ENCODE results near the gene SLU7. TPM values are rescaled to one million over a fixed set of nuclear protein-coding genes. Genes with fewer than 3 reads are reported as not detected.

Gene SLU7
- total RNA-seq, 1 experiment from 2014 or later = 62.8 TPM

GRCh38 chr5:160359816-160360215, 59.1 kb downstream of the SLU7 start:
- H3K36me3 Mint-ChIP-seq (ENCODE audit: insufficient read depth, unreplicated experiment) = no peaks in the 10 kb centered on the region
- no peaks in the 10 kb centered on the region for H3K4me1 Mint-ChIP-seq (ENCODE audit: low read depth, unreplicated experiment)
- peaks cover 20% of the 10 kb centered on the region for H3K27me3 Mint-ChIP-seq (ENCODE audit: unreplicated experiment)
- CTCF ChIA-PET = interaction anchor here (0.7 to 0.8 kb wide), 2 partner anchors 10 to 173 kb away, joined by 4 read pairs; partner anchors contain the start of gene C1QTNF2
- no TSS peak for BruUV-seq (replicated peaks)
- no peak overlapping the region for H3K4me3 Mint-ChIP-seq (ENCODE audit: low read depth, unreplicated experiment)
- no peak overlapping the region for H3K27ac Mint-ChIP-seq (ENCODE audit: unreplicated experiment)
- no peaks in the 10 kb centered on the region for H3K9me3 Mint-ChIP-seq (ENCODE audit: low read depth, unreplicated experiment)
- intact Hi-C loops (cut with micrococcal nuclease; ENCODE audit: unreplicated experiment) = no loop called here
- DNase-seq = no peak
- TF ChIP-seq CTCF (IDR thresholded peaks at IDR 0.05; ENCODE audit: unreplicated experiment) = no peak

- Mint-ChIP-seq H3K9me3 (ENCODE audit: low read depth, unreplicated experiment) (no peaks in the 10 kb centered on the region), H3K4me3 (ENCODE audit: low read depth, unreplicated experiment) (no peak overlapping the region), H3K4me1 (ENCODE audit: low read depth, unreplicated experiment) (no peaks in the 10 kb centered on the region), H3K27me3 (ENCODE audit: unreplicated experiment) (peaks cover 20% of the 10 kb centered on the region), H3K36me3 (ENCODE audit: insufficient read depth, unreplicated experiment) (no peaks in the 10 kb centered on the region), H3K27ac (ENCODE audit: unreplicated experiment) (no peak overlapping the region)
- no peak for DNase-seq
- CTCF ChIA-PET = no interaction called here
- intact Hi-C loops (cut with micrococcal nuclease; ENCODE audit: unreplicated experiment) = no loop called here
- no peak for TF ChIP-seq CTCF (IDR thresholded peaks at IDR 0.05; ENCODE audit: unreplicated experiment)
- BruUV-seq (replicated peaks) = no TSS peak
Measured at GRCh38 chr5:160359242-160359641, 59.6 kb downstream of the SLU7 start.

GRCh38 chr5:160357861-160358411, 60.9 kb downstream of the SLU7 start:
- H3K4me1 Mint-ChIP-seq (ENCODE audit: low read depth, unreplicated experiment) = no peaks in the 10 kb centered on the region
- no peaks in the 10 kb centered on the region for H3K36me3 Mint-ChIP-seq (ENCODE audit: insufficient read depth, unreplicated experiment)
- H3K4me3 Mint-ChIP-seq (ENCODE audit: low read depth, unreplicated experiment) = no peak overlapping the region
- no TSS peak for BruUV-seq (replicated peaks)
- H3K27me3 Mint-ChIP-seq (ENCODE audit: unreplicated experiment) = peaks cover 20% of the 10 kb centered on the region
- TF ChIP-seq CTCF (IDR thresholded peaks at IDR 0.05; ENCODE audit: unreplicated experiment) = no peak
- no peak for DNase-seq
- H3K27ac Mint-ChIP-seq (ENCODE audit: unreplicated experiment) = no peak overlapping the region
- intact Hi-C loops (cut with micrococcal nuclease; ENCODE audit: unreplicated experiment) = no loop called here
- CTCF ChIA-PET = interaction anchor here (1.1 to 1.2 kb wide), 2 partner anchors 9 to 113 kb away, joined by 3 read pairs; no protein-coding TSS in a partner anchor
- H3K9me3 Mint-ChIP-seq (ENCODE audit: low read depth, unreplicated experiment) = no peaks in the 10 kb centered on the region

- no peak for DNase-seq
- H3K27me3 Mint-ChIP-seq (ENCODE audit: unreplicated experiment) = peaks cover 20% of the 10 kb centered on the region
- no peak overlapping the region for H3K27ac Mint-ChIP-seq (ENCODE audit: unreplicated experiment)
- no peak for TF ChIP-seq CTCF (IDR thresholded peaks at IDR 0.05; ENCODE audit: unreplicated experiment)
- intact Hi-C loops (cut with micrococcal nuclease; ENCODE audit: unreplicated experiment) = no loop called here
- H3K9me3 Mint-ChIP-seq (ENCODE audit: low read depth, unreplicated experiment) = no peaks in the 10 kb centered on the region
- H3K4me1 Mint-ChIP-seq (ENCODE audit: low read depth, unreplicated experiment) = no peaks in the 10 kb centered on the region
- no TSS peak for BruUV-seq (replicated peaks)
- CTCF ChIA-PET = interaction anchor here (1.1 to 1.2 kb wide), 2 partner anchors 9 to 112 kb away, joined by 3 read pairs; no protein-coding TSS in a partner anchor
- no peaks in the 10 kb centered on the region for H3K36me3 Mint-ChIP-seq (ENCODE audit: insufficient read depth, unreplicated experiment)
- H3K4me3 Mint-ChIP-seq (ENCODE audit: low read depth, unreplicated experiment) = no peak overlapping the region
Measured at GRCh38 chr5:160357394-160357793, 61.5 kb downstream of the SLU7 start.

Data from Calu3 (cell line).